OCI-LY7 (cell line): Measurements from ENCODE around the gene NINL.

Source experiments
- EZH2phosphoT487 ChIP-seq: fragments of 200-600 bp; sonication (generic); IDR thresholded peaks from 2 replicates; pipeline ENCODE4 v1.6.1; 2018; ENCODE audit warnings: low read depth, borderline replicate concordance, mild to moderate bottlenecking, mixed run types, antibody characterized with exemption, low read length, moderate library complexity, mixed read lengths
- TF ChIP-seq, protein P1 (sequence below): fragments of 200-600 bp; sonication (generic); conservative IDR thresholded peaks from 2 replicates; pipeline ENCODE4 v1.5.1; 2014; ENCODE audit warnings: mild to moderate bottlenecking, antibody characterized with exemption, low read length, moderate library complexity, mixed read lengths

DNA sequence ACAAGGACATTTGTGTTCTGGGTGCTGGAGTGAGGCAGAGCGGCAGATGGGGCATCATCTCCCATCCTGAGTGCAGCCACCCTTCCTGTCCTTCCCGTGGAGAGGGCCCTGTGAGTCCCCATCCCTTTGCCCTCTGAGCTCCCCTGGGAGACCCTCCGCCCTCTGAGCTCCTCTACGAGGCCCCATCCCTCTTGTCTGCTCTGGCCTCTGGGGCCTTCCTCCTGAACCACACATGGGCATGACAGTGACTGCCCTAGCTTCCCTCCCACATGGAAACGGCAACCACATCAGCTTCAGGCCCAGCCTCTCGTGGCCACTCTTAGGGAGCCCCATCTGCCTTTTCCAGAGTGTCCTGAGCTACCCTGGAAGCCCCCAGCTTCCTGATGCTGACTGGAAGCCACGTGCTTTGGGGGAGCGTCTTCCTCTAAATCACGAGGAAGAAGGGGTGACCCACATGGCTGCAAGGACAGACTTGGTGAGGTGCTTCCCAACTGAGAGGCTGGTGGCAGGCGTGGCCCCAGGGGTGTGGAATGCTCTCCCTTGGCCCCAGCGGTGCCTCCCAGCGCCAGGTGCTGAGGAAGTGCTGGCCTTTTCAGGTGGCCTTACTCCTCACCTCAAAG is 125.3 kb downstream of the NINL start:
- TF ChIP-seq, protein P1, sequence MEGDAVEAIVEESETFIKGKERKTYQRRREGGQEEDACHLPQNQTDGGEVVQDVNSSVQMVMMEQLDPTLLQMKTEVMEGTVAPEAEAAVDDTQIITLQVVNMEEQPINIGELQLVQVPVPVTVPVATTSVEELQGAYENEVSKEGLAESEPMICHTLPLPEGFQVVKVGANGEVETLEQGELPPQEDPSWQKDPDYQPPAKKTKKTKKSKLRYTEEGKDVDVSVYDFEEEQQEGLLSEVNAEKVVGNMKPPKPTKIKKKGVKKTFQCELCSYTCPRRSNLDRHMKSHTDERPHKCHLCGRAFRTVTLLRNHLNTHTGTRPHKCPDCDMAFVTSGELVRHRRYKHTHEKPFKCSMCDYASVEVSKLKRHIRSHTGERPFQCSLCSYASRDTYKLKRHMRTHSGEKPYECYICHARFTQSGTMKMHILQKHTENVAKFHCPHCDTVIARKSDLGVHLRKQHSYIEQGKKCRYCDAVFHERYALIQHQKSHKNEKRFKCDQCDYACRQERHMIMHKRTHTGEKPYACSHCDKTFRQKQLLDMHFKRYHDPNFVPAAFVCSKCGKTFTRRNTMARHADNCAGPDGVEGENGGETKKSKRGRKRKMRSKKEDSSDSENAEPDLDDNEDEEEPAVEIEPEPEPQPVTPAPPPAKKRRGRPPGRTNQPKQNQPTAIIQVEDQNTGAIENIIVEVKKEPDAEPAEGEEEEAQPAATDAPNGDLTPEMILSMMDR = no peak
- TF ChIP-seq EZH2phosphoT487 = no peak
